ENCODE results near the gene TSPAN19. TPM values are rescaled to one million over a fixed set of nuclear protein-coding genes. Genes with fewer than 3 reads are reported as not detected.

TSPAN19 gene
- not detected in 2 replicates for total RNA-seq (2011; cell fraction: chromatin; rRNA removed; ENCODE audit: low replicate concordance)
- not detected in 2 replicates for total RNA-seq (2011; cell fraction: nucleolus; rRNA removed)
- not detected in 2 replicates for total RNA-seq (2011; cell fraction: nucleoplasm; rRNA removed)
- total RNA-seq (2014; rRNA removed) (not detected in 2 replicates), total RNA-seq (2014; rRNA removed; fragmentation: Illumina TruSeq; extraction: Trizol) (not detected in 2 replicates), total RNA-seq (2015; rRNA removed; fragmentation: Illumina TruSeq; extraction: Trizol) (not detected in 2 replicates), total RNA-seq (2021) (not detected in 2 replicates), polyA plus RNA-seq (2011; rRNA removed) (not detected in 2 replicates), polyA plus RNA-seq (2014; fragmentation: Illumina TruSeq; extraction: Trizol) (not detected in 2 replicates), polyA plus RNA-seq (2014; fragmentation: Nextera tagmentation; extraction: Ambion mirVana) (not detected), polyA plus RNA-seq (2014; rRNA removed) (not detected in 2 replicates), polyA minus RNA-seq (2011; rRNA and poly(A)+ RNA removed) (not detected in 2 replicates), Bru-seq, nascent RNA (percentile 5 among the genes with signal in this experiment), BruChase-seq, experiment 1, labeled RNA remaining after a 2-hour chase (percentile 5 among the genes with signal in this experiment), BruChase-seq, experiment 2, labeled RNA remaining after a 6-hour chase (not detected)
- polyA plus RNA-seq (2011; cell fraction: cytosol; rRNA removed): not detected in 2 replicates
- not detected in 2 replicates for polyA plus RNA-seq (2011; cell fraction: nucleus; rRNA removed)
- not detected in 2 replicates for polyA plus RNA-seq (2012)
- polyA minus RNA-seq (2011; cell fraction: cytosol; rRNA and poly(A)+ RNA removed): not detected in 2 replicates
- polyA minus RNA-seq (2011; cell fraction: nucleus; rRNA and poly(A)+ RNA removed): not detected in 2 replicates
- long read RNA-seq, experiment 1: 0 reads
- long read RNA-seq, experiment 2: 0 reads
- long read RNA-seq, experiment 3: 0 reads

GRCh38 chr12:85036234-85036707 lies at the start of gene TSPAN19, which contains the start of gene LRRIQ1:
Gene TSPAN19, minus strand, starts transcription at chr12:85036277. Its CDS starts 6,331 bp downstream, at chr12:85029946.
Gene LRRIQ1, plus strand, starts transcription at chr12:85036351. Its CDS starts 1,826 bp downstream, at chr12:85038177.
- ChIA-PET POLR2A (no interaction called here), CTCF (ENCODE audit: low intra/inter-chr PET ratio) (no interaction called here)
- no peaks in the 10 kb centered on the region for H4K20me1 ChIP-seq (replicated peaks; ENCODE audit: control insufficient read depth, insufficient read depth, low read length)
- no peak within 1 kb of the TSS for H3K9ac ChIP-seq (ENCODE audit: insufficient read depth in 1 of 2, low read depth in 2 of 2, low read length in 2 of 2)
- H3K9me3 ChIP-seq (replicated peaks; ENCODE audit: control insufficient read depth, insufficient read depth, low read depth, low read length): peaks cover 2% of the 10 kb centered on the region; the same call in 1 of the 2 replicates
- DNase-seq (ENCODE audit: extremely low read depth in 1 of 4, low spot score in 3 of 4) (peak in 2 of 4 experiments; percentile 4 to 7), FAIRE-seq (no peak), ATAC-seq (no peak)
- intact Hi-C loops (cut with micrococcal nuclease): no loop called here
- no peaks in the 10 kb centered on the region for H3K79me2 ChIP-seq (ENCODE audit: control insufficient read depth, insufficient read depth, low read length)
- no peaks in the 10 kb centered on the region for H3K9me1 ChIP-seq (ENCODE audit: control insufficient read depth, insufficient read depth, low read length)
- BruUV-seq (replicated peaks): no TSS peak
- H3K4me1 ChIP-seq (replicated peaks in 1 of 2; ENCODE audit: control insufficient read depth in 2 of 2, insufficient read depth in 2 of 2, low read length in 2 of 2): no peaks in the 10 kb centered on the region
- H3K36me3 ChIP-seq (ENCODE audit: control insufficient read depth, insufficient read depth, low read length): no peaks in the 10 kb centered on the region
- WGBS (ENCODE audit: insufficient coverage, low coverage, missing lambda C conversion rate): 2% methylated on average over 22 of the region's 22 CpGs
- no peaks in the 10 kb centered on the region for H3K27me3 ChIP-seq (ENCODE audit: control insufficient read depth in 2 of 2, insufficient read depth in 2 of 2, low read length in 2 of 2)
- no peak within 1 kb of the TSS for H2AFZ ChIP-seq (ENCODE audit: low read depth, low read length)
- no peak within 1 kb of the TSS for H3K4me2 ChIP-seq (ENCODE audit: insufficient read depth, low read length)
- no peak within 1 kb of the TSS for H3K27ac ChIP-seq (ENCODE audit: extremely low read depth, low read depth, low read length)
- TF ChIP-seq ZBTB11 (CRISPR knock-in tag; IDR thresholded peaks at IDR 0.05): 0 out of 6 replicates have a peak, but pooled peaks of 1 of the 3 experiments have one; percentile 13
- peak; percentile 58 for TF ChIP-seq RFX1 (IDR thresholded peaks at IDR 0.05)
- TF ChIP-seq ETV1 (tag; conservative IDR thresholded peaks at IDR 0.05; ENCODE audit: low read depth): no peak
- no peak within 1 kb of the TSS for H3K4me3 ChIP-seq
- in situ Hi-C loops (cut with MboI): no loop called here

Measured in K562 (cell line).